NCI-H187 (cell line): ENCODE data around the gene TRIO.

ENCODE experiments used
- DNase-seq, 2 experiments: peaks; one replicate each; lab custom pipeline; 2025; lab: John Stamatoyannopoulos, UW

Gene TRIO

DNA sequence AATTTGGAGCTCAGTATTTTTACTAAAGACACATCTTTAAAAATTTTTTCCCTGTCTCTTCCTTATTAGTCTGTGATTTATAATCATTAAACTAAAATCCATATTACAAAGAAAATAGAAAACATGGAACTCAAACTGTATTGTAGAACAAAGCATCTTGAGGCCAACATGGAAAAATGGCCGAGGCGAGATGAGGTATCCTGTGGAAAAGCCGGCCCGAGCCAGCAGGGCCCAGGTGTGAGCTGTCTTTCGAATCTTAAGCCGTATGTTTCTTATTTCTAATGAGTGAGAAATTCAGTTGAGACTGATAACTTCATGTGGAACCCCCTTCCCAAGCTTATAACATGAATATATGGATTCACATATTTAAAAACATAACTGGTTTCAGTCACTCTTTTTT, 268.1 kb downstream of the TRIO start:
- no peak for DNase-seq

DNA sequence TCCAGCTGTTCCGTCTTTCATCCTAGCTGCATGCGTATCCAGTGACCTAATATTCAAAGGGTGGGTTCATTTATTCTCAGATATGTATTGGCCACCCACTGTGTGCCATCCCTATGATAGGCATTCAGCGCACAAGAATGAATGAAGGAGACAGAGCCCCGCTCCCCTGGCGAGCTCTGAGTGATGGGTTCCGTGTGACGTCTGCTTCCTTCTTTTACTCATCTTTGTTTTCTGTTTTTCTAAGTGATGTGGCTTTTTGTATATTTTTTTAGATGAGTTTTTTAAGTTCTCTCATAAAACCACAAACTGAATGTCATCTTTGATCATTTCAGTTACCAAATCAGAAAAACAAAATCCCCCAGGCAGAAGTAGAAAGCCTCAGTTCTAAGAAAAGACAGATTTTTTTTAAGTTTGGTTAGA, 270.2 kb downstream of the TRIO start:
- DNase-seq = no peak

DNA sequence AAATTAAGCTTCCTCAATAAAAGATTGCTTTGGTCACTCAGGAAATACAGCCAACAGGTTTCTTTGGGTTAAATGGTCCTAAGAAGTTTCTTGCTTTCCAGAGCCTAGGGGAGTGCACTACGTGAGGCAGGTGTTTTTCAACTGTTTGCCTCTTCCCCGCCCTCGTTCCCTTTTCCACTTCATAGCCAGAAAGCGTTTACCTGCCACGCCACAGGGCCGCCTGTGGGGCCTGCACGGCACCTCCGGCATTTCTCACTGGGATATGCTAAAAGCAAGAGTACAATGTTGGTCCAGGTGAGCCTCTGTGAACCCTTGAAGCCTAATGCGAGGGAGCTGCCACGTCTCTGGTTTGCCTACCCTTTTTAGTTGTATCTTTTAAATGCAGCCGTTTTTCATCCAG, 270.9 kb downstream of the TRIO start:
- DNase-seq = no peak

DNA sequence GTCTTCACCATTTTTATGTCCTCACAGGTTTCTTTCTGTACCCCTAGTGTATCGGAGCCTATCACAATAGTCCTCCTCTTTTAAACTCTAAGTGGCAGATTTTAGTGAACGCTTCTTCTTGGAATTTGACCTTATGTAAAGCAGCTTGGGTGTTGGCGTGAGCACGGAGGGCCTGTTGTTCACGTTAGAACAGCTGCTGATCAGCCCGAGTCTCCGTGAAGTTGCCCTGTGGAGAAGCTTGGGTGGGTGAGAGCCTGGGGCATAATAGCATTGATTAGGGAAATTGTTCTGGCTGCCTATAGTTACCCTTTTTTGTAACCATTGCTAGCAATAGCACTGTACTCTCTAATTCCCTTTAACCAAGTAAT, 271.5 kb downstream of the TRIO start:
- DNase-seq = no peak

DNA sequence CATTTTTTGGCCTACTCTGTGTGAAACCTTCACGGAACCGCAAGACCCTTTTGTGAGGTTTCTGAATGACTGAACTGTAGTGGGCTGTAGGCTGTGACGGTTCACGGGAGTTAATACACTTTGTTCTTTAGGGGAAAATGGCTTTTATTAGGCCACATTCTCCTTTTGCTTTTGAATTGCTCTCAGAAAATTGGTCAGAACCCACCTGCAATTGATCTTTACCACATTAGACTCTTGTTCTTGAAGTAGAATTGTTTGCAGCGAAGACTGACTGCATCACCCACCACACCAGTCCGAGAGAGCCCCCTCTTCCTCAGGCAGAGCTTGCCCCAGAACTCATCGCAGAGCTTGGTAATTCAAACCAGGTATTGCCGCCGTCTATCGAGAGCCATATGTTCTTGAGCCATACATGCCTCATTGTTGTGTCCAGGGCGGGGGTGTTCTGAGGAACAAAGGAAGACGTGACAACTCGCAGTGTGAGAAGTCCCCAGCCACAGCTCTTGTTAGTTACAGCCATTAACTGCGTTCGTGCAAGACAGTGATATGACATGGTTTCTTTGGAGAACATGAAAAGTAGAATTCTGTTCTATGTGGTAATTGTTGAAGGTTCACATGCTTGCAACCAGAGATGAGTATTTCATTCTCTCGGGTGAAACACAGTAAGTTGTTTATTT, 272.0 kb downstream of the TRIO start:
- no peak for DNase-seq

DNA sequence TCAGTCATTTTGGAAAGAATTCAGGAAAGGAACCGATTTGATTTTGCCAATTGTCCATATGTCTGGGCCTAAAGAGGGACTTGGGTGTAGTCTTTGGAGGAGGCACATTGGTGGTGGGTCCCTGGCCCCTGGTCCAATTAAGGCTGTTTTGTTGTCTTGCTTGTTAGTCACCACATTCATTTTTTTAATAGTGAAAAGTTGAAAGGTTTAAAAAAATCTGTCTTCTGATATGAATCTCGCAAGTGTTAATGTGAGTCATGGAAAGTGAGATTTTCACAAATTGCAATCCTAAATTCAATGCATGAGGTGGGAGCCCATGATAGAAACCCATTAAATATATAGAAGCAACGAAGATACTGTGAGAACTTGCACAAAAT, 272.5 kb downstream of the TRIO start:
- no peak for DNase-seq

DNA sequence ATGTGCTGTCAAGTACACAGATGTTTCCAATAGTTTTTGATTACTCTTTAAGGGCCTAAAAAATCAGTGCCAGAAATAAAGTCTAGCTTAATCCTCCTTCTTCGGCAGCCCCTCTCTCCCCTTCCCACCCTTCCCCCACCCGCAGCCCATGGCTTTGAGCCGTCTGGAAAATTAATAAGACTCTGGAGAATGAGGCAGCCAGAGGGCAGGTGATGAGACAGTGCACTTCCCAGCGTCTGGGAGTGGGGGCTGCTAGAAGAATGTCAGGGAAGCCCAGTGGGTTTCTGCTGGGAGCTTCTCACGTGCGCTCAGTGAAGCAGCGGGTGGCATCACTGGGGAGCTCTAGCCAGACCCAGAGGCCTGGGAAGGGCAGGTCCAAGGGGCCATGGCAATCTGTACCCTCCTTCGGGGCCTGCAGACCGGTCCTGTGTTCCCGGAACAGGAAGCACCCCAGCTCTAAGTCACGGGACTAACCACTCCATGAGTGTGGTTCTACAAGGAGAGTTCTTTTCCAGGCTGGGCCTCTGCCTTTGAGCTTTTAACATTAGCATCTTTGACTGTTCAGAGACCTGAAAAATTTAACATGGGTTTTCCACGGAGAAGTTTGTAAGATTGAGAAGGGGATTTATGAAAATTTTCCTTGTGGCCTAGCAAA, 273.6 kb downstream of the TRIO start:
- no peak for DNase-seq

DNA sequence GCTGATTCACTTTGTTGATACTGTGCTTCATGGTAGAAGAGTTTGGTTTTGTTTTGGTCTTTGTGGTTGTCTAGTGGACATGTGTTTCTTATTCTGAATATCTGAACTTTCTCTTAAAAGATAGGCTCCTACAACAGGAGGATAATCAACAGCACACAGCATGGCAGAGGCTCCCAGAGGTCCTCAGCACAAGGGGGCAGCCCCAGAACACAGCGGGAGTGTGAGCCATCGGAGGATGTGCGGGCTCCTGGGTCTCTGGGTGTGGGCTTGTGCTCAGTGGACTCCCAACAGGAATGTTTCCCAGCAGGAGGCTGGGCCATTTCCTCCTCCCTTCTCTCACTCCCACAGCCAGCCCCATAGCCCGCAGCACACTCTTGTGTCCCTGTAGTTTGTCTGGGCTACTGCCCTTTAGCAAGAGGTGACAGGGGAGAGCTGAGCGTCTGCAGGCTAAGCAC, 274.2 kb downstream of the TRIO start:
- no peak for DNase-seq

GRCh38 chr5:14417792-14418765, 274.9 kb downstream of the TRIO start:
- no peak for DNase-seq

- DNase-seq = no peak
Measured at GRCh38 chr5:14419686-14420085, 276.5 kb downstream of the TRIO start.

GRCh38 chr5:14420101-14420811, 277.1 kb downstream of the TRIO start:
- no peak for DNase-seq

- no peak for DNase-seq
Measured at GRCh38 chr5:14421851-14422250, 278.7 kb downstream of the TRIO start.

GRCh38 chr5:14424011-14424685, 281.0 kb downstream of the TRIO start:
- no peak for DNase-seq

GRCh38 chr5:14425559-14425958, 282.4 kb downstream of the TRIO start:
- DNase-seq = no peak

GRCh38 chr5:14426521-14426920, 283.4 kb downstream of the TRIO start:
- DNase-seq = no peak

GRCh38 chr5:14428302-14429081, 285.4 kb downstream of the TRIO start:
- DNase-seq = no peak

DNA sequence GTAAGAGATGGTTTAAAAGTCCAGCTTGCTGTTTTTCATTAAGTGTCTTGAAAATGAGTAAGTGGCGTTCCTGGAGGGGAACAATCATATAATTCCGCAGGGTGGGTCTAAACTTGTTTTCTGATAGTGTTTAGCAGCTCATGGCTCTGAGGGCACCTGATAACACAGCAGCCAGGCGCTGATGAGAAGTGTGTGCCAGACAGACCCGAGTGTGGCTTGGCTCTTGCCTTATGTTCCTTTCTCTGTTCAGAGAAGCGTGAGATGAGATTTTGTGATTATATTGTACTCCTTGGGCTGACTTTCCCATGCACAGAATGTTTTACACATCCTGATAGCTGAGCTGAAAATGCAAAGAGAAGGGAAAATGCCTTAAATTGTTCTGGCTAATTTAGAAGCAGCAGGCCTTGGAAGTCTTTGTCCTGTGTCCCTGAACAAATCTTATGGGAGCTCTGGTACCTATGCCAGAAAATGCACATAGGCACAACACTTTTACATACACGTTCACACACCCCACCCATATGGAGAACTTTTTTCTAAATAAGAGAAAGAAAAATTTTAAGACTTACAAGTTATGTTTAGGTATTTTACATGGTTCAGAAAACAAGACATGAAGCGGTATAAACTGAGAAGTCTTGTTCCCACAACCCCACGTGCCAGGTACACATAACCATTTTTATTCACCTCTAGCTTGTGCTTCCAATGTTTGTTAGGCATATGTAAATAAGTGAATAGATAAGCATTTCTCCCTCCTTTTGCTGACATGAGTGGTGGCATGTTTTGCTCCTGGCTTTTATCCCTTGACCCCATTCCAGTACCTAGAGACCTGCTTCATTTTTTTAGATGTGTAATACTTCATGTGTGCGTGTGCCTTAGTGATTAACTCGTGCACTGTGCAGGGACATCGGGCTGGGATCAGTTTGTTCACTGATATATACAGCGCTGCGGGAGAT, 286.2 kb downstream of the TRIO start:
- no peak for DNase-seq

DNA sequence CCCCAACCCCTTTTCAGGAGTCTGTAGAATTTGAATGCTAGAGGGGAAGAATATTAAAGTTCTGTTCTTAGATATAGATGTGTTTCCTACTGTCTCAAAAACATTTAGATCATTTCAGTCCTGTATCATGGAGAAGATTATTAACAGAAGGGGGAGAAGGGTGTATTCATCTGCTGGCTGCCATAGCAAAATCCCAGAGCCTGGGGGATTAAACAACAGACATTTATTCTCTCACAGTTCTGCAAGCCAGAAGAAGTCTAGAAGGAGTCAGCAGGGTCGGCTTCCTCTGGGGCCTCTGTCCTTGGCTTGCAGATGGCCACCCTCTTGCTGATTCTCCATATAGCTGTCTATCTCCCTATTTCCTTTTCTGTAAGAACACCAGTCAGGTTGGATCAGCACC, 288.4 kb downstream of the TRIO start:
- no peak for DNase-seq

GRCh38 chr5:14432931-14433589, 289.9 kb downstream of the TRIO start:
- DNase-seq = no peak
